HG02571 (cell line): Measurements from ENCODE around the gene SMKR1.
"Not testable (repeated sequence)": the region's sequence is repeated elsewhere in the genome, so short reads cannot be mapped to it uniquely, and the experiment has no call there.

Experiments used
- ATAC-seq: cut with Tn5 transposase; IDR thresholded peaks from one replicate; pipeline ENCODE4 v1.9.1; 2021; ENCODE audit warnings: mild to moderate bottlenecking, moderate library complexity; ENCODE audit not compliant: unreplicated experiment

Gene SMKR1

DNA sequence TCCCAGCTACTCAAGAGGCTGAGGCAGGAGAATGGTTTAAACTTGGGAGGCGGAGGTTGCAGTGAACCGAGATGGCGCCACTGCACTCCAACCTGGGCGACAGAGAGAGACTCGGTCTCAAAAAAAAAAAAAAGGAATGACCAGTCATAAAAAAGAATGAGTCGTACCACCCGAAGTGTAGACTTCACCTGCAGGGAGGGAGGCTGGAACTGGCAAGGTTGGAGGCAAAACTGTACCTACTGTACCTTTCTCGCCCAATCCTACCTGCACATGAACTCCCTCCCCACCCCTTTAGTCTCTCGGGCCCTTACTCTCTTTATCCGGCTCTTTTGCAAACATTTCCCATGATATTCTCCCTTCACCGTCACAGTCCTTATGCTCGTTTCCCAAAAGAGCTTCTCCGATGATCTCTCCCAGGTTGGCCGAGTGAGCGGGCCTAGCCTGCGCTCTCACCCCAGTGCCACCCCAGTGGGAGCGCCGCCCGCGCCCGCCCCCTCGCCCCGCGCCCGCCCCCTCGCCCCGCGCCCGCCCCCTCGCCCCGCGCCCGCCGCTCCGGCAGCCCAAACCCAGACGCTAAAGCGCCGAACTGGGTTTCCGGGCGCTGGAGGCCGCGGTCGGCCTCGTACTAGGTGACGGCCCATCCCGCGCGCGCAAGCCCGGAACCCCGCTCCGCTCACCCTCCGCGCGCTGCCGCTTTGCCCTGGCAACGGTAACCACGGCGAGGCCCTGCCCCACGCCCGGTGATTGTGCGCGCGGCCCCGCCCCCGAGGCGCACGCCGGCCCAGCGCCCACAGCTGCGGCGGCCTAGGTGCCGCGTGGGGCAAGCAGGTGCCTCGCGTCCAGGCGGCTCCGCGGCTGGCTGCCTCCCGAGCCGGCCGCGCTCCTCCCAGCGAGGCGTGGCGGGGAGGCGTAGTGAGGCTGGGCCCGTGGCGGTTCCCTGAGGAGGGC lies at the start of gene SMKR1:
TSS of gene SMKR1 (plus strand) at position 772 of the 948 bp plus-strand sequence. CDS start 294 bp downstream, outside the sequence.
- ATAC-seq, result peak; percentile 66

DNA sequence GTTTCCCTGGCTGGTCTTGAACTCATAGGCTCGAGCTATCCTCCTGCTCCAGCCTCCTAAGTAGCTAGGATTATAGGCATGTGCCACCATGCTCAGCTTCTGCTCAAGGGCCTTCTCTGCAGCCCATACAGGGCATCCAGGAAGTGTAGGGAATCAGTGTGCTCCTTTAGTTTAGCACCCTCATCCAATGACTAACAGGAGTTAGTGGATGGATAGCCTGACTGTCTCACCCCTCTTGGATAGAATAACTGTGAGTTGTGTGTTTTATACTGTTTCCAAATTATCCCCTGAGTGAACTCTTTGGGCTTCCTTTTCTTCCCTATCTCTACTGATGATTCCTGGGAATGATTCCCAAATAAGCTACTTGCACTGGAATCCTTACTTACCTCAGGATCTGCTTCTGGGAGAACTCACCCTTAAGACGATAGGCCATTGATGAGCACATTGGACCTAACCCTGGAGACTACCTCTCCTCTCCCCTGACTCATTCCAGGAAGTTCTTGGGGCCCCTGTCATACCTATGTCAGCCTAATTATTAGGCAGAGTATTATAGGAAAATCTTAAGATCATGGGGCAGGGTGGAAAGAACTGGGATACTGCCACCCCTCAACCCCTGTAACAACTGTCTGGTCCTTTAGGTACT lies 49.6 kb upstream of the SMKR1 start:
- ATAC-seq, result no peak

DNA sequence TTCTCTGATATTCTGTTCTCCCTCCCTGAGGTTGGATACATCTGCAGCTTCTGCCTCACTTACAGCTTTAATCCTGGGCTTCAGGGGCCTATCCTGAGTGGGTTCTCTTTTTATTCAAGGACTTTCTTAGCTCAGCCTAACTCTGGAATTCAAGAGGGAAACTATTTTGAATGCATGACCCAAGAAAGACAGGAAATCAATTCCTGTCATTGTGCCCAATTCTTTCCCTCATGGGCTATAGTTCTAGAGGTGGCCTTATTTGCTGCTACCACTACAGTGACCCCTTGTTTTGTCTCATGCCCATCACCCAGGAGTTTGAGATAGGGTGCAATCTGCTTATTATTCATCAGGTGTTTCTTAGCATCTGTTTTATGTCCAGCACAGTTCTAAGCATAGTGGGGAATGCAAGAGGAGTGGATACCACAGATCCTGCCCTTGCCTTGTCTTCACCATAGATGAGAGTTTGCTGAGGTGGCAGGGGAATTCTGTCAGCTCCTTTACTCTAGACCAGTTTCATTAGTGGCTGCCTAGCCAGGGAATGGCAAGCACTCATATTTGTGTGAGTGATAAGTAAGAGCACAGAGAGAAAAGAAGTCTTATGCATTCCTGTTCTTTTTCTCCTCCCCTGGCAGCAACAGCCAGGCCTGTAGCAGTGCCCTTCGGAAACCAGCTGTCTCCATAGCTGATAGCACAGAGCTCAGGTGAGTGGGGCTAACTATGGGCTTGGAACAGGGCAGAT lies 48.7 kb upstream of the SMKR1 start:
- no peak for ATAC-seq

DNA sequence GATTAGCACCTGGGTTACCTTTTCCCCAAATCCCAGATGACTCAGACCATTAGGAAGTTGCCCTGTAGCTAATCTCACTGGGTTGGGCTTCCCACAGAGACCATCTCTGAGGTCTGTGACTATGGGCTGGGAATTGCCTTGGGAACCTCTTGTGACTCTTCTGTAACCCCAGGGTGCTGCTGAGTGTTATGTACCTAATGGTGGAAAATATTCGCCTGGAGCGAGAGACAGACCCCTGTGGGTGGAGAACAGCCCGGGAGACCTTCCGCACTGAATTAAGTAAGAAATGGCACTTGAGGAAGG lies 48.1 kb upstream of the SMKR1 start:
- ATAC-seq, result no peak

DNA sequence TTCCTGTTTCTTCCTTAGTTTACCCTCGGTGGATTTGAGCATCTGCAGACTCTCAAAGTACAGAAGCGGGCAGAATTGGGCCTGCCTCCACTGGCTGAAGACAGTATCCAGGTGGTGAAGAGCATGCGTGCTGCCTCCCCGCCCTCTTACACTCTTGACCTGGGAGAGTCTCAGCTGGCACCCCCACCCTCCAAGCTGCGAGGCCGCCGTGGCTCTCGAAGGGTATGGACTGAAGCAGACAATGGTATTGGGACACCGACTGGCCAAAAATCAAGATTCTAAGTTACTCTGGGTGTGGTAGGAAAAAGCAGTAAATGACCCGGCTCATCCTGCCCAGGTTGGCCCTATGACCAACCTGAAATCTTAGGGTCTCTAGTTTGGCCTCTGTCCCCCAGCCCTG lies 45.9 kb upstream of the SMKR1 start:
- ATAC-seq, result no peak

DNA sequence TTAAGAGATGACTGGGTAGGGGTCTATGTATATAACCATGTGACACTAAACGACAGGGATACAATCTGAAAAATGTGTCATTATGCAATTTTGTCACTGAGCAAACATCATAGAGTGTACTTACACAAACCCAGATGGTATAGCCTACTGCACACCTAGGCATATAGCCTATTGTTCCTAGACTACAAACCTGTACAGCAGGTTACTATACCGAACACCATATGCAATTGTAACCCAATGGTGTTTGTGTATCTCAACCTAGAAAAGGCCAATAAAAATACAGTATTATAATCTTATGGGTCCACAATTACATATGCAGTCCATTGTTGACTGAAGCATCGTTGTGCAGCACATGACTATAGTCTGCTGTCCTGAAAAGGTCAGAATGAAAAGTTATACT lies 45.2 kb upstream of the SMKR1 start:
- no peak for ATAC-seq

DNA sequence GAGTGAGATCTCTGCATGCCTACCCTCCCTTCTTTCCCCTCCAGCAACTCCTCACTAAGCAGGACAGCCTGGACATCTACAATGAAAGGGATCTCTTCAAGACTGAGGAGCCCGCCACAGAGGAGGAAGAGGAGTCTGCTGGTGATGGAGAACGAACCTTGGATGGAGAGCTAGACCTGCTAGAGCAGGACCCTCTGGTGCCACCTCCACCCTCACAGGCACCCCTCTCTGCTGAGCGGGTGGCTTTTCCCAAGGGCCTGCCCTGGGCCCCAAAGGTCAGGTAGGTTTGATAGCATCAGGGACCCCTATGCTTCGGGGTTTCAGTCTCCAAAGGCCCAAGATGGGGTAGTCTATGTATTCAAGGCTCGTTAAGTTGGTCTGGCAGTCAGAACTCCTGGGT lies 44.2 kb upstream of the SMKR1 start:
- ATAC-seq, result no peak

DNA sequence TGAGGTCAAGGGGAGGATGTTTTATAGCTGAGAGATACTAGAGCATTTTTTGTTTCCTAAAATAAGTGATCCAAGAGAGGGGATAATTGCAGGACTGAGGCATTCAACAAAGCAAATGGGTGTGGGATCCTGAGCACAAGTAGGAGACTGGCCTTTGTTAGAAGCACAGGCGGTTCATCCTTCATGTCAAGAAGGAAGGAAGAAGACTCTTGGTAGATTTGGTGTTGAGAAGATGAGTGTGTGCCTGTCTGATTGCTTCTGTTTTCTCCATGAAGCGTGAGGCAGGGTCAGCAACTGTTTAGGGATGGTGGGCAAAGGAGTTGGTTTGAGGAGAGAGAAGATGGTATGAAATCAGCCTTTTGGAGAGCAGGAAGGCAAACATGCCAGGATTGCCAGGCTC lies 40.5 kb upstream of the SMKR1 start:
- ATAC-seq, result no peak

DNA sequence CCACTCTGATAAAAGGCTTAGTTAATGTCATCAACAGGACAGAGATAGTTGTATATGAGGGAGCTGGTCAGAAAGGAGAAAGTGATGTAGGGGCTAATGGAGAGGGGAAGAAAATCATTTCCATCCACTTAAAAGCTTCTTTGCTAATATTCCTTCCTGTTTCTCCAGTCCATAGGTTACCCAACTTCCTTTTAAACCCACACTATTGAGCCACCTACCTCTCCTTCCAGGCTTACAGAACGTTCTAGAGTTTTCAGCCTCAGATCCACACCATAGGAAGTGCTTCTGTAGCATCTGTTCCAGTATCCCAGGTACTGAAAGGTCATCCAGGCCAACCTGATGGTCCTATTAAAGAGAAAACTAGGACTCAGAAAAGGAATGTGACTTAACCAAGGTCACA lies 39.9 kb upstream of the SMKR1 start:
- no peak for ATAC-seq

DNA sequence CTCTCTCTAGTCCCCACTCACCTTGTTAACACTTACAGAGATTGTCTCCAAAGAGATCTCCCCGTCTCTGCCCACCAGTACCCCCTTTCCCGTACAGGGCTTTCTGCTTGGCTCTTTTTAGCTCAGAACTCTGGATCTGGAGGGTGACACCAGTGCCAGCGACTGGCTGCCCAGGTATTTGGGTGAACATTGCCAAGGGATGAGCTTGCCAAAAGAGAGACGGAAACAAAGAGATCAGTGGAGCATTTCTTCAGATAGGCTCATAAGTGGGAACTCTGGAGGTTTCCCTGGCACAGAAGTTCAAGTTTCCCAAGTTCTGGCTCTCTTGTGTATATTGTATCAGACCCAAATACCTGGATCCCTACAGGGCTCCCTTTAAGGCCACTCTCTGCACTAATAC lies 38.1 kb upstream of the SMKR1 start:
- no peak for ATAC-seq

DNA sequence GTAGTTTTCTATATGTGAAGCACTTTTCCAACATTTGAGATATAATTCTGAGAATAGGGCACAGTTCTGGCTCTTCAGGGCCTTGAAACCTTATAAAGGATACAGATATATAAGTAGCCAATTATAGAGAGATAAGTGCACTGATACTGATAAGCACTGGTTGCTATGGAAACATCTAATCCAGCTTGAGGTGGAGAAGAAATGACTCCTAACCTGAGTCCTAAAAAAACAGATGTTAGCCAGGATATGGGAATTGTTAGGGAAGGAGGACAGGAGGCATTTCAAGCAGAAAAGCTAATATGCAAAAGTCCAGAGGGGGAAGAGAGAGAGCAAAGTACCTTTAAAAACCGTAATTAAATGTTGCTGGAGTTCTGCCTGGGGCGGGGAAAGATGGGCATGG lies 37.3 kb upstream of the SMKR1 start:
- ATAC-seq, result no peak

DNA sequence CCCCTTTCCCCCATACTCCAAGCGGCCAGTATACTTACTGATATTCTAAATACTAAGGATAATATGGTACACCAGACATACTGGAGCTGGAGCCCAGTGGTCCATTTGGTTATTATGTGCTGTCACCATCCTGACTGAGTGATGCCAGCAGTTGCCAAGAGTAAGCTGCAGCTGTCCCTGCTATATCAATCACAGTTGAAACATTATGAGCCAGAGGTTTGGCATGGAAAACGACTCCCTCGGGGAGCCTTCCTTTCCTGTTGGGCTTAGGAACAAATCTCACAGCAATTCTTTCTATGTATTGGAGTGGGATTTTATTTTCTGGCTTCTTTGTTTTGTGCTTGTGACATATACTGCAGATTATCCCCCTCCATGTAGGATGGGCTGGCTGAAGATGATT lies 35.5 kb upstream of the SMKR1 start:
- ATAC-seq, result no peak

DNA sequence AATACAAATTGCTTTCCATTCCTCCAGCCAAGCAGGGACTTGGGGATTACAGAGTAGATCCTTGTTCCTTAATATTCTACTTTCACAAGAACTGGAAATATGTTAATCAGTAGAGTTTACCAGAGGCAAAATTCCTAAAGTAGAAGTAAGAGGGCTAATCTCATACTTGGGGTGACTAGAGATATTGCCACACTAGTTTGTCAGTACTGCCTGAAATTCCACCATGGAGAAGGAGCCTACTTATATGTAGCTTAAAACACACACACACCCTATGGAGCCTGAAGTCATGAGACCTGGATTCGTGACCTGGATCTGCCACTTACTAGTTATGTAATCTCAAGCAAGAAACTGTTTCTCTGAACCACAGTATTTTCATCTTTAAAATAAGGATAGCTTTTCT lies 34.2 kb upstream of the SMKR1 start:
- no peak for ATAC-seq

DNA sequence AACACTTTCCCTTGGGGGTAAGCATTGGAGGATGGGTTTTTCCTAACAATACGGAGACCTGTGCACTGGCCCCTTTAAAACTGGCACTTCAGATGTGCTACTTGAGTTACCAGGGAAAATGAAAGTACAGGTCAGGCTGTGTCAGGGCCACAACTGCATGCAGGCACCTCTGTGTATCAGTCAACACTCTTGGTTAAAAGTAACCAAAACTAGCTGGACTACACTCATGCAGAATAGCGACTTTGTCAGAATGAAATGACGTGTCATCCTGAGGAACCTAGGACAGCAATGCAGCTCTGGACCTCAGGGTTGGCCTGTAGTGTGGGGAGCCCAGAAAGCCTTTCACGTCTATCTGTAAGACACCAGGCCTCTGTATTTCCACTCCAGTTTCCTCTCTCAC lies 33.8 kb upstream of the SMKR1 start:
- no peak for ATAC-seq

DNA sequence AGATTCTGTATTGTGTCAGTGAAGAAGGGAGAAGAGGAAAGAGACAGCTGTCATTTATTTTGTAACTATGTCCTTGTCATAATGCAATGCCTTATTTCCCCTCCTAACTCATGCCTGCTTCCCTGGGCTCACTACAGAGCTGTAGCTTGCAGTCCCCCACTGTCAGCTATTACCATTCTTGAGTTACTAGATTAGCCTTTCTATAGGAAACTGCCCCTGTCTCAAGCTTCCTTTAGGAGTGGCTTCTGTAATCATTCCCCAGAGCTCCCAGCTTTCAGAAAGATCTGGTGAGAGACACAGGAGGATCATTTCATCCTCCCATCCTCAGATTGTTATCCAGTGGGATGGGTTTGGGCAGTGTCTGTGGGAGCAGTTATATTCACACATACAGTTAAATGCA lies 32.4 kb upstream of the SMKR1 start:
- no peak for ATAC-seq

DNA sequence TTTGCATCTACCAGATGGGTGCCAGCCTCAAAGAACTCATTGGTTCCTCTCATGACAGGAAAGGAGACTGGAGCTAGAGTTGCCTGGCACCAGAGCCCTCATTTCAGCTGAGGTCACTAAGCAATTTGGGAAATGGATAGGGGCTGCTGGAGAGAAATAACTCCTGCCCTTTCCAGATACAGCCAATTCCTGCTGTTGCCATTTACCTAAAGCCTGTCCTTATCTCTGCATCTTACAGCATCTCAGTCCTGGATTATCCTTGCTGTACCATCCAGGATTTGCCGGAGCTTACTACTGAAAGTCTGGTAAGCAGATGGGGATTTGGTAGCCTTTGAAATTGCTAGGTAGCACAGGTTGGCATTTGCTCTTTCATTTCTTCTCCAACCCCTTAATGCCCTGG lies 31.9 kb upstream of the SMKR1 start:
- no peak for ATAC-seq

DNA sequence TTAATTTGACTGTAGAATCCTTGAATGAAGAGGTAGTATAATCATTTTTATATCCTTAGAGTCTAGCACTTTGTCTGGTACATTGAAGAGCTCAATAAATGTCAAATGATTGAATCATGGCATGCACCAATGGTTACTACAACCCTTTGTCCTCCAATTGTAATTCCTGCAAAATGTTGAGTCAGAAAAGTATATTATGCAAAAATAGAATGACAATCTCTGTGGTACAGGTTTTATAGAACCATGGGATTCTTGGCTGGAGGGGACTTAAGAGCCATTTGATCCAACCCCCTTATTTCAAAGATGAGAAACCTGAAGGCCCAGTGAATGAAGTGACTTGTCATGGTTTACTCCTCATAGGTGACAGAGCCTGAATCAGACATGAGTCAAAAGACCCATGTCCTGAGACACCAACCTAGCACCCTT lies 30.9 kb upstream of the SMKR1 start:
- no peak for ATAC-seq

DNA sequence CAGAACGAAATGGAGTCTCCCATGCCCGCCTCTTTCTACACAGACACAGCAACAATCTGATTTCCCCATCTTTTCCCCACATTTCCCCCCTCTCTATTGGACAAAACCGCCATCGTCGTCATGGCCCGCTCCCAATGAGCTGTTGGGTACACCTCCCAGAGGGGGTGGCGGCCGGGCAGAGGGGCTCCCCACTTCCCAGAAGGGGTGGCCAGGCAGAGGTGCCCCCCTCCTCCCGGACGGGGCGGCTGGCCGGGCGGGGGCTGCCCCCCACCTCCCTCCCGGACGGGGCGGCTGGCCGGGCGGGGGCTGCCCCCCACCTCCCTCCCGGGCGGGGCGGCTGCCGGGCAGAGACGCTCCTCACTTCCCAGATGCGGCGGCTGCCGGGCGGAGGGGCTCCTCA lies 26.4 kb upstream of the SMKR1 start:
- ATAC-seq, result not testable (repeated sequence)

DNA sequence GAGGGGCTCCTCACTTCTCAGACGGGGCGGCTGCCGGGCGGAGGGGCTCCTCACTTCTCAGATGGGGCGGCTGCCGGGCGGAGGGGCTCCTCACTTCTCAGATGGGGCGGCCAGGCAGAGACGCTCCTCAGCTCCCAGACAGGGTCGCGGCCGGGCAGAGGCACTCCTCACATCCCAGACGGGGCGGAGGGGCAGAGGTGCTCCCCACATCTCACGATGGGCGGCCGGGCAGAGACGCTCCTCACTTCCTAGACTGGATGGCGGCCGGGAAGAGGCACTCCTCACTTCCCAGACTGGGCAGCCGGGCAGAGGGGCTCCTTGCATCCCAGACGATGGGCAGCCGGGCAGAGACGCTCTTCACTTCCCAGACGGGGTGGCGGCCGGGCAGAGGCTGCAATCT lies 25.9 kb upstream of the SMKR1 start:
- not testable (repeated sequence) for ATAC-seq

DNA sequence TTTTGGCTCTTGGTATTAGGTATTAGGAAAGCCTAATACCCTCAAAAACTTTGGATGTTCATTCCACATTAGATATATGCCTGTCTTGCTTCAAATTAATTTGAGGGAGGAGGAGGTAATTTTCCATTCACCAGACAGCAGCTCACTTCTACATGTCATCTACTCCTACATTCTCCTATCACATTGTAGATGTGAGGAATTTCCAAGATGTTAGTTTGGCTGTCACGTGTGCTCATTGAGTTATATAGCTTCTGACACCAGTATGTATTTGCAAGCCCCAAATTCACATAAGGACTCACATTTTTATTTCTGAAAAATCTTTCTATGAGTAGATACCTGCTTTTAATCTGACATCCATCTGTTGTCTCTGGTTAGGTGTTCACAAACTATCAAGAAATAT lies 22.5 kb upstream of the SMKR1 start:
- ATAC-seq, result no peak

DNA sequence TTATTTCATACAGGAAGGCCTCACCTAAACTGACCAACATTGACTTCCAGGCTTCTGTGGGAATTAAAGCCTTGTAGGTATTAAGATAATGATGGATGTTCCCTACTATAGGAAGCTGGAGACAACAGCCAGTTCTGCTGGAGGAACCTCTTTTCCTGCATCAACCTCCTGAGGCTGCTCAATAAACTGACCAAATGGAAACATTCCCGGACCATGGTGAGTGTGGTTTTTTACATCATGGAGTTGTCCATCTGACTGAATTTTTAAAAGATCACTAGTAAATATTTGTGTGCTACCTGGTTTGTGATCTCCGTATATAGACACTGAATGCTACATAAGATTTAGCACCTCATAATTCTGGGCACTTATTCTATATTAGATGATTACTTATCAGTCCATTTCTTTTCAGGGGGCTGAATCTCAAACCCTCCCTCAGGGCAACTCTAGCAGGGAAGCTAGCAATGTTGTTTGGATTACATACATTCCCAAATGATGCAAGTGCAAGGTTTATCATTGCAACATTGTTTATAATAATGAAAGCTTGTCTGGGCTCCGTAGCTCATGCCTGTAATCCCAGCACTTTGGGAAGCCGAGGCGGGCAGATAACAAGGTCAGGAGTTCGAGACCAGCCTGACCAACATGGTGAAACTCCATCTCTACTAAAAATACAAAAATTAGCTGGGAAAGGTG lies 21.5 kb upstream of the SMKR1 start:
- ATAC-seq, result no peak
